GM20431 (cell line): ENCODE data around the gene PTPN23.
"Not testable (repeated sequence)": the region's sequence is repeated elsewhere in the genome, so short reads cannot be mapped to it uniquely, and the experiment has no call there.

ENCODE experiments used
- in situ Hi-C: fragments of 300-500 bp; cut with MseI, MboI; formaldehyde crosslinking; loops from one replicate; pipeline ENCODE4 v1.15.0; 2020; ENCODE audit warnings: low sequenced_read_pairs; ENCODE audit not compliant: unreplicated experiment

The PTPN23 gene

DNA sequence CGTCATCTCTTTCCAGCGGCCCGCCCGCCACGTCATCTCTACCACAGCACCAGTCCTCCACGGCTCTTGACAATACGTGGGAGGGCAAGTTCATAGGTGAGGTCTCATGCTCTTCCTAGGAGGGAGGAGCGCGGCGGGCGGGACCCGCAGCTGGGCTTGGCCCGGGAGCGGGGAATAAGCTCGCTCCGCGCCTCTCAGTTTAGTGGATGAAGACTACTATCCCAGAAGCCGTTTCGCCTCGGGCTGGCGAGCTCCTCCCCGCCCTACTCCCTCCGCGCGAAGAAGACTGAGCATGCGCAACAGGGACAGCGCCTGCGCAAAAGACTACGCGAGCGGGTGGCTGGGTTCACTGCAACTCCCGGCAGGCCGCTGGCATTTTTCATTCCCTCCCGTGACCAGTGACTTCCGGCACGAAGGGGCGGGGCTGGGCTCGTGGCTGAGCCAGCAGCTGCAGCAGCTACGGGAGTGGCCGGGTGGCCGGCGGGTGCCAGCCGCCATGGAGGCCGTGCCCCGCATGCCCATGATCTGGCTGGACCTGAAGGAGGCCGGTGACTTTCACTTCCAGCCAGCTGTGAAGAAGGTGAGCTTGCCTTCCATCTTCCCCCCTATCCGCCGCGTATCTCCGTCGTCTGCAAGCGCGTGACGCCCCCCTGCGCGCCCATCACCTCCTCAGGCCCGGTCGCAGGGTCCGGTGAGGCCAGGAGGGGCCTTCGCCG lies at the start of gene PTPN23:
PTPN23 (plus strand) TSS at position 421 of the 716 bp plus-strand sequence; CDS start at position 497, 76 bp downstream.
- in situ Hi-C loops: no loop called here

DNA sequence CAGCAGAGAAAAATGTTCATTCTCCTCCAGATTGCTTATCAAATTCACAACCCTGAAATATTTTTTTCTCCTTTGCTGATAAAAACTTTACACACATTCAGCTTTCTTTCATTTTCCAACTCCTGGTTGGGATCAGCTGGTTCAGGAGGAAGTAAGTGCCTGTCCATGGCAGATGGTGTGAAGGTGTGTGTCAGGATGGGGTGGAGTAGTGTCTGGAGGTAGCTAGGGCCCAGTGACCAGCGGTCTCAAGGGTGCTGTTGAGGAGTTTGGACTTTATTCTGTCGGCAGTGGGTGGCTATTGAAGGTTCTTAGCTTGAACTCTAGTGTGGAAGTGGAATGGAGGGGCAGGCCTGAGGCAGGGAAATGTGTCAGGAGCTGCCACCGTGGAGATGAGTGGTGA lies 46.9 kb upstream of the PTPN23 start:
- in situ Hi-C loops: loop anchor here (25.0 kb wide), 1 partner anchor 622 kb away; the partner anchor contains the start of genes PRSS50 and TMIE

DNA sequence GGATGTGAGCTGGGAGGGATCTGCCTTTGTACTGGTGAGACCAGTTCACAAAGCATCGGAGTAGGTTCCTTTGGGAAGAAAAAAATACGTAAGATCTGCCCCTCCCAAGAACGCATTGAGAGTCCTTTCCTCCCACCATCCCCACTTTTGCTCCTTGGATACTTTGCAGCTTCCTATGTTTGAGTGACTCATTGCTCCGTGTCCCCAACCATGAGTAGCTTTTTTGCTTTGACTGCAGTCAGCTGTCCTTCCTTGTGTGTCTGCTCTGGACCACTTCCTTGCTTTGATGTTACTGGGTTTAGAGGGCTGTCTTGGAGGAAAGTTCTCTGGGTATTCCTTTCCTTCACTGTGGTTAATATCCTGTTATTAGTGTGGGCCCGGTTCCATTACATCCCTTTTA lies 43.2 kb upstream of the PTPN23 start:
- in situ Hi-C loops: loop anchor here (25.0 kb wide), 1 partner anchor 625 kb away; the partner anchor contains the start of genes PRSS50 and TMIE

- in situ Hi-C loops: loop anchor here (25.0 kb wide), 1 partner anchor 628 kb away; the partner anchor contains the start of genes PRSS50 and TMIE
These were observed 40.9 kb upstream of the PTPN23 start for GRCh38 chr3:47339951-47340350.

DNA sequence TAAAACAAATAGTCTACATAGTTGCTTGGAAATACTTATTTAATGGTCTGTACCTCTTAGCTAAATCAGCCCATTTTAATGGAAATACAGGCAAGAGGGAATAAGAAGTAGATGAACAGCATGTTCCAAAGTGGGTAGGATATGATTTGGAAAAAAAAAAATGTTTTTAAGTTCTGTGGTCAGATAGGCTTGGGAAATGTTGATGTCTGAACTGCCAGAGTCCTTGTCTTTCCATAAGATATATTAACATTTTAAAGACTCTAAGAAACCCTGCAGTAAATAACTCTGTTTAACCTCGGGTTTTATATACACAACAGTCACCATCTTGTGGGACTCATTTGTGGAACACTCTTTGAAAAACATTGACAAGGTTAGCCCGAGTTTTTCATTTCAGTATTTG lies 40.0 kb upstream of the PTPN23 start:
- in situ Hi-C loops: loop anchor here (25.0 kb wide), 1 partner anchor 629 kb away; the partner anchor contains the start of genes PRSS50 and TMIE

- in situ Hi-C loops: loop anchor here (25.0 kb wide), 1 partner anchor 630 kb away; the partner anchor contains the start of genes PRSS50 and TMIE
These were observed 38.7 kb upstream of the PTPN23 start for GRCh38 chr3:47342151-47342550.

DNA sequence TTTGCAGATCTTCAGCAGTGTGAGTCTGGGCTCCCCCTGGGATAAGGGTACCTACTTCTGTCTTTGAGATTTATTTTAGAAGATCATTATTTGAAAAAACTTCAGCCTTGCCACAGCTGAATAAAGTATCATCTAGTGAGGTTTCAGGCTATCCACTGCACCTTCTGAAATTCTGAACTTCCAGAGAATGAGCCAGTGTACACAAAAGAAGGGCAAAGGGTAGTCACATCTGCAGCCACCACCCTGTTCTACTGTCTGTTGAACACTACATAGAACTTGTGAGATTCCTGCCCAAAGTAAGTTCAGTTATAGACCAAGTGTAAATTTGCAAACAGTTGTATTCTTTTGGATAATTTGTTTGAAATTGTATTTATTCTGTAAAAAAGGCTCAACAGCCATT lies 38.0 kb upstream of the PTPN23 start:
- in situ Hi-C loops: loop anchor here (25.0 kb wide), 1 partner anchor 631 kb away; the partner anchor contains the start of genes PRSS50 and TMIE

- in situ Hi-C loops: loop anchor here (25.0 kb wide), 1 partner anchor 631 kb away; the partner anchor contains the start of genes PRSS50 and TMIE
These were observed 37.3 kb upstream of the PTPN23 start for GRCh38 chr3:47343471-47343971.

DNA sequence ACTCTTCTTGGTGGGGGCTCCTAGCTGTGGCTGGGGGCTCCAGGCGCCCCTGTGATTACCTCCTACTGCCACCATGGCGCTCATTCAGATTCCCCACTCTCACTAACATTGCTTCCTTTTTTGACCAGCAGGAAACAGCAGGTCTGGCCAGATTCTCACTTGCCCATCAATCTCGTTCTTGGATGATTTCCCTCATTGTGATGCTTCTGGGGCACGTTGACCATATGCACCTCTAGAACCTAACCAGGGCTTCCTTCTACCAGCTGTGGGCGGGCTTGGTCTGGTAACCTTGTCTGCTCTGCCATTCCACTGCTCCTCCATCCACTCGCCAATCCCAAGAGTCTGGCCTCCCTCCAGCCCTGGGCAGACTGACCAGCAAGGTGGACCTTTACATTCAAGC lies 35.9 kb upstream of the PTPN23 start:
- in situ Hi-C loops: loop anchor here (25.0 kb wide), 1 partner anchor 633 kb away; the partner anchor contains the start of genes PRSS50 and TMIE

DNA sequence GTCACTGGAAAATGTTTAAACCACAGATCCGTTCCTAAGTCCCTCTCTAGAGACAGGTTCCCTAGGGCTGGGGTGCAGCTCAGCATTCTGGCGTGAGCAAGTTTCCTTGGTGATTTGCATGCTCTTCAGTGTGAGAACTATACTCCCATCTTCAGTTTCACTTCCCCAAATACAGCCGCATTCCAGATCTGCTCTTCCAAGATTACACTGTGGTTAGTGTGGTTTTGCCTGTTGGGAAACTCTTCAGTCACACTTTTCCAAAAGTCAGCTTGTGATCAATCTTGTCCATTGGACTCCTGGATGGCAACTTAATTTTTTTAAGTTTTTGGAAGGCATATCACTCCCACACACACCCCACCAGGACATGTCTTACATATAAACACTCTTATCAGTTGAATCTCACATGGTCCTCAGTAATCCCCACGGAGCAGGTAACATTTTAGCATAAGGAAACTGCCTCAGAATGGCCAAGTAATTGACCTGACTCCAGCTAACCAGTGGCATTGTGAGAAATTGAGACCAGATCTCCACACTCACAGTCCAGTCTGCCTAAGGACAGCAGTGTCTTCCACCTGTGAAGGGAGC lies 33.5 kb upstream of the PTPN23 start:
- in situ Hi-C loops: loop anchor here (25.0 kb wide), 1 partner anchor 635 kb away; the partner anchor contains the start of genes PRSS50 and TMIE

DNA sequence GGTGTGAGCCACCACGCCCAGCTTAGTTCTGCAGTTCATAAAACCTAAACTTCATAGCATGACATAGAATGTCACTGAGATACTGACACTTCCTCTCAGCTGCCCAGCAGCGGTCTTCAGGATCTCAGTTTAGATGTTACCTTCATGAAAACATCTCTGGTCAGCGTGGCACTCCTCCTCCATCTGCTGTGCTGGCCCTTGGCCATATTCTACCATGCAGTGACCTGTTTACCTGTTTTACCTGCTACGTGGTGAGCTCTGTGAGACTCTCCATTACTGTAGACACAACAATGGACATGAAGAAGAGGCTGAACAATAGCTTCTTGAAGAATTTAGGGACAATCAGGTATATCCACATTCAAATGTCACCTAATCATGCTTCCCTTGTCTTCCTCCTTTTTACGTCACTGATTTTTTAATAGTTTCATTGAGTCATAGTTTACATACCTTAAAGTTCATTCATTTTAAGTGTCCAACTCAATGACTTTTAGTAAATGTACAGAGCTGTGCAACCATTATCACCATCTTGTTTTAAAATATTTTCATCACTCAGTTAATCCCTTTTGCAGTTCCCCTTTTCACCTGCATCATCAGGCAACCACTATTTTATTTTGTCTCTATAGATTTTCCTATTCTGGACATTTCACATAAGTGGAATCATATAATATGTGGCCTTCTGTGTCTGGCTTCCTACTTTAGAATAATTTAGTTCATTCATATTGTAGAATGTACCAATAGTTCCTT lies 32.2 kb upstream of the PTPN23 start:
- in situ Hi-C loops: loop anchor here (25.0 kb wide), 1 partner anchor 636 kb away; the partner anchor contains the start of genes PRSS50 and TMIE

GRCh38 chr3:47355010-47355409 lies 25.8 kb upstream of the PTPN23 start:
- in situ Hi-C loops: no loop called here

GRCh38 chr3:47356201-47356600 lies 24.6 kb upstream of the PTPN23 start:
- in situ Hi-C loops: no loop called here

- in situ Hi-C loops: no loop called here
These were observed 21.5 kb upstream of the PTPN23 start for GRCh38 chr3:47359323-47359722.

DNA sequence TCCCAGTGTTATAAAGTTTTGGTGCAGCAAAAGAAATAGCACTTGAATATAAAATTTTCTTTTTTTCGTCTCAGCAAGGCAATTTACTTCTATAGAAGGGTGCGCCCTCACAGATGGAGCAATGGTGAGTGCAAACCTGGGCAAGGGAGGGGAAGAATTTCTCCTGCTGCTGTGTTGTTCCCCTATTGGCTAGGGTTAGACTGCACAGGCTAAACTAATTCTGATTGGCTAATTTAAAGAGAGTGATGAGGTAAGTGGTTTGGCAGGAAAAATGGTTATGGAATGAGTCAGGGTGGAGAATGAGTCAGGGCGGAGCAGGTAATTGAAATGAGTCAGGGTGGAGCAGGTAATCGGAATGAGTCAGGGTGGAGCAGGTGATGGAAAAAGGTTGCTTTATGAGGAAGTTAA lies 20.7 kb upstream of the PTPN23 start:
- in situ Hi-C loops: not testable (repeated sequence)

DNA sequence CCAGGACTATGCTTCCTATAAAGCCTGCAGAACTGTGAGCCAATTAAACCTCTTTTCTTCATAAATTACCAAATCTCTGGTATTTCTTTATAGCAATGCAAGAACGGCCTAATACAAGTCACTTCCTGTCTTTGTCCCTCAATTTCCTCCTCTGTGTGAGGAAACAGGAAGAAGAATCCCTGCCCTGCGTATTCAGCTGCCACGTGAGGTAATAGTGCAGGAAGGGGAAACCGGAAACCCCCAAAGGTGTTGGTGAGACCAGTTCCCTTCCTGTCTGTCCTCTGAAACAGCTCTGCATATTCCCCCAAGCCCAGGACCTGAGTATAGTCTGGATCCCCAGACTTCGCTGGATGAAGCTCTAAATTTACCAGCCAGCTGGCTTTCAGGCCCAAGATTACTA lies 18.1 kb upstream of the PTPN23 start:
- in situ Hi-C loops: no loop called here

- in situ Hi-C loops: no loop called here
These were observed 15.3 kb upstream of the PTPN23 start for GRCh38 chr3:47365213-47366153.

DNA sequence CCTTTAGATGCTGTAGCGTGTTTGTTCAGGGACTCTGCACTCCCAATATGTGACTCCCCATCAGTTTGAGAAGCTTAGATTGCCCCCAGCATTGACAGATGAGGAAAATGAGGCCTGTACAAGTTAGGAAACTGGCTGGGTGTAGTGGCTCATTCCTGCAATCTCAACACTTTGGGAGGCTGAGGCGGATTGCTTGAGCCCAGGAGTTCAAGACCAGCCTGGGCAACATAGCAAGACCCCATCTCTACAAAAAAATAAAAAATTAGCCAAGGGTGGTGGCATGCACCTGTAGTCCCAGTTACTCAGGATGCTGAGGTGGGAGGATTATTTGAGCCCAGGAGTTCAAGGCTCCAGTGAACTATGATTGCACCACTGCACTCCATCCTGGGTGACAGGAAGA lies 14.0 kb upstream of the PTPN23 start:
- in situ Hi-C loops: no loop called here

GRCh38 chr3:47367631-47368030 lies 13.2 kb upstream of the PTPN23 start:
- in situ Hi-C loops: no loop called here
